ENCODE results near the gene PLD1.
A peak's percentile ranks its signal among the peaks of the same experiment; 100 is the strongest.
"Not testable (repeated sequence)": the region's sequence is repeated elsewhere in the genome, so short reads cannot be mapped to it uniquely, and the experiment has no call there.

Gene PLD1

GRCh38 chr3:171694888-171695287, 115.4 kb downstream of the PLD1 start:
- no peak for DNase-seq

- not testable (repeated sequence) for DNase-seq
Observed at GRCh38 chr3:171692551-171692950, 117.7 kb downstream of the PLD1 start.

- DNase-seq, result no peak
Observed at GRCh38 chr3:171691485-171691884, 118.8 kb downstream of the PLD1 start.

- DNase-seq, result peak in 1 of 2 donors; percentile 74
Observed at GRCh38 chr3:171690281-171690680, 120.0 kb downstream of the PLD1 start.

- no peak for DNase-seq
Observed at GRCh38 chr3:171688593-171688992, 121.7 kb downstream of the PLD1 start.

GRCh38 chr3:171688002-171688401, 122.3 kb downstream of the PLD1 start:
- no peak for DNase-seq

GRCh38 chr3:171687581-171687980, 122.7 kb downstream of the PLD1 start:
- no peak for DNase-seq

GRCh38 chr3:171687064-171687463, 123.2 kb downstream of the PLD1 start:
- DNase-seq, result no peak

GRCh38 chr3:171685116-171685895, 125.0 kb downstream of the PLD1 start:
- DNase-seq, result no peak

GRCh38 chr3:171684221-171684620, 126.1 kb downstream of the PLD1 start:
- no peak for DNase-seq

GRCh38 chr3:171682743-171683142, 127.5 kb downstream of the PLD1 start:
- no peak for DNase-seq

GRCh38 chr3:171680726-171681411, 129.4 kb downstream of the PLD1 start:
- DNase-seq, result no peak

- DNase-seq, result no peak
Observed at GRCh38 chr3:171678971-171679492, 131.3 kb downstream of the PLD1 start.

- DNase-seq, result no peak
Observed at GRCh38 chr3:171677706-171678105, 132.6 kb downstream of the PLD1 start.

- no peak for DNase-seq
Observed at GRCh38 chr3:171676601-171677175, 133.6 kb downstream of the PLD1 start.

- DNase-seq, result no peak
Observed at GRCh38 chr3:171673951-171674350, 136.3 kb downstream of the PLD1 start.

GRCh38 chr3:171672538-171672937, 137.7 kb downstream of the PLD1 start:
- no peak for DNase-seq

- no peak for DNase-seq
Observed at GRCh38 chr3:171672124-171672523, 138.2 kb downstream of the PLD1 start.

- no peak for DNase-seq
Observed at GRCh38 chr3:171671709-171672108, 138.6 kb downstream of the PLD1 start.

GRCh38 chr3:171666516-171666915, 143.8 kb downstream of the PLD1 start:
- no peak for DNase-seq

GRCh38 chr3:171663805-171664204, 146.5 kb downstream of the PLD1 start:
- no peak for DNase-seq

- DNase-seq, result no peak
Observed at GRCh38 chr3:171661484-171661883, 148.8 kb downstream of the PLD1 start.

GRCh38 chr3:171660188-171660587, 150.1 kb downstream of the PLD1 start:
- no peak for DNase-seq

GRCh38 chr3:171658841-171659240, 151.4 kb downstream of the PLD1 start:
- DNase-seq, result no peak

All from bone marrow (tissue), 2 donors.